CD4-positive, alpha-beta T cell treated with Interleukin-15 for 1 hour (primary cell): ENCODE data around the gene RAI1.
"Not testable (repeated sequence)": the region's sequence is repeated elsewhere in the genome, so short reads cannot be mapped to it uniquely, and the experiment has no call there.

Experiments used
- DNase-seq: peaks from one replicate; pipeline ENCODE4 v3.0.0-alpha.2; 2020

RAI1 gene

GRCh38 chr17:17666111-17666714, 15.0 kb upstream of the RAI1 start:
- no peak for DNase-seq

GRCh38 chr17:17667231-17667630, 14.0 kb upstream of the RAI1 start:
- DNase-seq, result no peak

GRCh38 chr17:17667947-17668346, 13.3 kb upstream of the RAI1 start:
- DNase-seq, result no peak

GRCh38 chr17:17668358-17668757, 12.9 kb upstream of the RAI1 start:
- DNase-seq, result no peak

GRCh38 chr17:17668775-17669579, 12.3 kb upstream of the RAI1 start:
- DNase-seq, result no peak

GRCh38 chr17:17669580-17670235, 11.6 kb upstream of the RAI1 start:
- no peak for DNase-seq

- DNase-seq, result no peak
These were observed 10.5 kb upstream of the RAI1 start for GRCh38 chr17:17670701-17671305.

- DNase-seq, result no peak
These were observed 9.7 kb upstream of the RAI1 start for GRCh38 chr17:17671369-17672129.

- DNase-seq, result peak; percentile 29
These were observed 8.5 kb upstream of the RAI1 start for GRCh38 chr17:17672453-17673368.

- DNase-seq, result no peak
These were observed 5.8 kb upstream of the RAI1 start for GRCh38 chr17:17675416-17675815.

- DNase-seq, result peak; percentile 33
These were observed 5.2 kb upstream of the RAI1 start for GRCh38 chr17:17675925-17676534.

GRCh38 chr17:17676752-17677151, 4.5 kb upstream of the RAI1 start:
- no peak for DNase-seq

- no peak for DNase-seq
These were observed 3.8 kb upstream of the RAI1 start for GRCh38 chr17:17677299-17678040.

- DNase-seq, result not testable (repeated sequence)
These were observed 3.1 kb upstream of the RAI1 start for GRCh38 chr17:17678063-17678699.

- DNase-seq, result no peak
These were observed 2.0 kb upstream of the RAI1 start for GRCh38 chr17:17679243-17679642.

GRCh38 chr17:17679748-17680147, 1.5 kb upstream of the RAI1 start:
- DNase-seq, result no peak

GRCh38 chr17:17680477-17681186, 626 bp upstream of the RAI1 start:
- no peak for DNase-seq

GRCh38 chr17:17681744-17682292, 560 bp downstream of the RAI1 start:
- DNase-seq, result no peak

GRCh38 chr17:17682293-17682736, 1.1 kb downstream of the RAI1 start:
- DNase-seq, result peak; percentile 76
